Measurements from ENCODE around the gene NUDT11. TPM values are rescaled to one million over a fixed set of nuclear protein-coding genes. Genes with fewer than 3 reads are reported as not detected.

Gene NUDT11
- total and polyA plus RNA-seq, 12 donors = 0.10 to 0.25 (median 0.15) TPM; not detected in 4

GRCh38 chrX:51456246-51456645 is 40.1 kb downstream of the NUDT11 start:
- Histone ChIP-seq H3K27ac (no peak overlapping the region), H3K9me3 (no peaks in the 10 kb centered on the region), H3K36me3 (no peaks in the 10 kb centered on the region), H3K27me3 (peaks cover 0 to 70% (median 0%) of the 10 kb centered on the region in 7 donors), H3K4me1 (no peaks in the 10 kb centered on the region), H3K4me3 (no peak overlapping the region)
- DNase-seq = no peak
- ATAC-seq = no peak
- TF ChIP-seq, protein P1, sequence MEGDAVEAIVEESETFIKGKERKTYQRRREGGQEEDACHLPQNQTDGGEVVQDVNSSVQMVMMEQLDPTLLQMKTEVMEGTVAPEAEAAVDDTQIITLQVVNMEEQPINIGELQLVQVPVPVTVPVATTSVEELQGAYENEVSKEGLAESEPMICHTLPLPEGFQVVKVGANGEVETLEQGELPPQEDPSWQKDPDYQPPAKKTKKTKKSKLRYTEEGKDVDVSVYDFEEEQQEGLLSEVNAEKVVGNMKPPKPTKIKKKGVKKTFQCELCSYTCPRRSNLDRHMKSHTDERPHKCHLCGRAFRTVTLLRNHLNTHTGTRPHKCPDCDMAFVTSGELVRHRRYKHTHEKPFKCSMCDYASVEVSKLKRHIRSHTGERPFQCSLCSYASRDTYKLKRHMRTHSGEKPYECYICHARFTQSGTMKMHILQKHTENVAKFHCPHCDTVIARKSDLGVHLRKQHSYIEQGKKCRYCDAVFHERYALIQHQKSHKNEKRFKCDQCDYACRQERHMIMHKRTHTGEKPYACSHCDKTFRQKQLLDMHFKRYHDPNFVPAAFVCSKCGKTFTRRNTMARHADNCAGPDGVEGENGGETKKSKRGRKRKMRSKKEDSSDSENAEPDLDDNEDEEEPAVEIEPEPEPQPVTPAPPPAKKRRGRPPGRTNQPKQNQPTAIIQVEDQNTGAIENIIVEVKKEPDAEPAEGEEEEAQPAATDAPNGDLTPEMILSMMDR (IDR thresholded peaks at IDR 0.05) = no peak
- intact Hi-C loops (cut with DNase I) = loop anchor here in 1 of 10 donors (10.0 kb wide), 1 partner anchor 311 kb away; no protein-coding TSS in a partner anchor
- 55 to 70% methylated on average over 7 of the region's 7 CpGs for WGBS, 2 donors

DNA sequence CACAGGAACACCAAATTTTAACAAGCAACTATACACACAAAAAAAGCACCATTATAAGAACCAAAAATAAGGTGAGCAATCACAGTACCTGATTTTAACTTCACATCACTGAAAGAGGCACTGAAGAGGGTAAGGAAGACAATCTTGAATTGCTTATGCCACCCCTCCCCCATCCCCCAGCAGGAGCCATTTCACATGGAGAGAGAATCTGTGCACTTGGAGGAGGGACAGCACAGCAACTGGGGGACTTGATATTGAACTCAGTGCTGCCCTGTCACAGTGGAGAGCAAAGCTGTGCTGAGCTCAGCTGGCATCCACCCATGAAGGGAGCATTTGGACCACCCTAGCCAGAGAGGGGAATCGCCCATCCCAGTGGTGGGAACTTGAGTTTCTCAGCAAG is 56.0 kb downstream of the NUDT11 start:
- Histone ChIP-seq H3K9me3 (no peaks in the 10 kb centered on the region), H3K4me1 (no peaks in the 10 kb centered on the region), H3K36me3 (no peaks in the 10 kb centered on the region), H3K27me3 (peaks cover 0 to 32% (median 0%) of the 10 kb centered on the region in 7 donors), H3K27ac (no peak overlapping the region), H3K4me3 (no peak overlapping the region)
- no peak for ATAC-seq
- 78 to 88% methylated on average over 1 of the region's 1 CpG for whole genome bisulfite sequencing, 2 donors
- DNase-seq = no peak
- TF ChIP-seq, protein P1 (IDR thresholded peaks at IDR 0.05) = no peak
- intact Hi-C loops (cut with DNase I) = no loop called here

Other genes with a start within 250 kb of the NUDT11 start
- gene NUDT10, start 163.8 kb downstream of the NUDT11 start, total RNA-seq = under 1 TPM in 5 of 10 donors, not detected in 5; 0.14 to 0.37 (median 0.22) TPM
- gene NUDT10, start 163.8 kb downstream of the NUDT11 start, polyA plus RNA-seq = under 1 TPM; 0.33 to 0.80 TPM
- not detected for gene CENPVL3, start 122.3 kb upstream of the NUDT11 start, total RNA-seq
- not detected for gene CENPVL3, start 122.3 kb upstream of the NUDT11 start, polyA plus RNA-seq
- not detected for gene CENPVL2, start 186.2 kb upstream of the NUDT11 start, total RNA-seq
- gene CENPVL2, start 186.2 kb upstream of the NUDT11 start, polyA plus RNA-seq = not detected
- not detected for gene CENPVL1, start 213.9 kb upstream of the NUDT11 start, total RNA-seq
- not detected for gene CENPVL1, start 213.9 kb upstream of the NUDT11 start, polyA plus RNA-seq
- 10 to 100 TPM in 4 of 10 donors, 1 to 10 TPM in 6; 8.4 to 10.4 (median 9.8) TPM for gene GSPT2, start 246.8 kb upstream of the NUDT11 start, total RNA-seq
- gene GSPT2, start 246.8 kb upstream of the NUDT11 start, polyA plus RNA-seq = 1 to 10 TPM; 2.3 to 5.2 TPM

Measured in heart right ventricle (tissue), 16 donors.